GM04503 (cell line): ENCODE data around the gene RABGAP1L.
"Not testable (repeated sequence)": the region's sequence is repeated elsewhere in the genome, so short reads cannot be mapped to it uniquely, and the experiment has no call there.

Experiments
- DNase-seq: peaks from one replicate; pipeline ENCODE4 v3.0.0-alpha.2; 2012; ENCODE audit warnings: low read depth

The RABGAP1L gene

DNA sequence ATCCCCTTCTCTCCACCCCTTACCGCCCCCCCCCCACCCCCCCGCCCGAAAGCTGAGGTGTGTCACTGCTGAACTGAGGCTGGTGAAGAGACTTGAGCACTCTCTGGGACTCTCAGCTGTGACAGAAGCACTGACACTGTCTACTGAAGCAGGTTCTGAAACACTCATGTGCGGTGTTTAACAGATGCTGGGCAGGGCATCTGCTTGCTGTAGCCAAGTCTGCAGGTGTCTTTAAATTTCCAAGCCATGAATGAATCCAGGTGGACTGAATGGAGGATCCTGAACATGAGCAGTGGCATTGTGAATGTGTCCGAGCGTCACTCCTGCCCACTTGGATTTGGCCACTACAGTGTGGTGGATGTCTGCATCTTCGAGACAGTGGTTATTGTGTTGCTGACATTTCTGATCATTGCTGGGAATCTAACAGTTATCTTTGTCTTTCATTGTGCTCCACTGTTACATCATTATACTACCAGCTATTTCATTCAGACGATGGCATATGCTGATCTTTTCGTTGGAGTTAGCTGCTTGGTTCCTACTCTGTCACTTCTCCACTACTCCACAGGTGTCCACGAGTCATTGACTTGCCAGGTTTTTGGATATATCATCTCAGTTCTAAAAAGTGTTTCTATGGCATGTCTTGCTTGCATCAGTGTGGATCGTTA, 288.7 kb downstream of the RABGAP1L start, which contains the start of gene GPR52:
Gene GPR52 (plus strand): TSS at position 99 of the 665 bp plus-strand sequence. CDS start 148 bp downstream, at position 247.
- no peak for DNase-seq

DNA sequence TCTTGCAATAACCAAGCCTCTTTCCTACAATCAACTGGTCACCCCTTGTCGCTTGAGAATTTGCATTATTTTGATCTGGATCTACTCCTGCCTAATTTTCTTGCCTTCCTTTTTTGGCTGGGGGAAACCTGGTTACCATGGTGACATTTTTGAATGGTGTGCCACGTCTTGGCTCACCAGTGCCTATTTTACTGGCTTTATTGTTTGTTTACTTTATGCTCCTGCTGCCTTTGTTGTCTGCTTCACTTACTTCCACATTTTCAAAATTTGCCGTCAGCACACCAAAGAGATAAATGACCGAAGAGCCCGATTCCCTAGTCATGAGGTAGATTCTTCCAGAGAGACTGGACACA, 289.2 kb downstream of the RABGAP1L start:
- DNase-seq: no peak

DNA sequence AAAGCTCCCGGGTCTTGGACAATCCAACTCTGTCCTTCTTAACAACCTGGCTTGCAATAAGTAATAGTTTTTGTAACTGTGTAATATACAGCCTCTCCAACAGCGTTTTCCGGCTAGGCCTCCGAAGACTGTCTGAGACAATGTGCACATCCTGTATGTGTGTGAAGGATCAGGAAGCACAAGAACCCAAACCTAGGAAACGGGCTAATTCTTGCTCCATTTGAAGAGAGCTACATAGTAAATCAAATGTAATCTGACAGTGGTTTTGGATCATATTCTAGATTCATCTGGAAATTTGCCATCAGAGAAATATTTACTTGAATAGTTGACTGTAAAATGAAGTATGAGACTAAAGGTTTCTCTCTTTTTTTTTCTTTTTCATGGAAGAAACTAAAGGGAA, 289.7 kb downstream of the RABGAP1L start:
- DNase-seq: no peak

DNA sequence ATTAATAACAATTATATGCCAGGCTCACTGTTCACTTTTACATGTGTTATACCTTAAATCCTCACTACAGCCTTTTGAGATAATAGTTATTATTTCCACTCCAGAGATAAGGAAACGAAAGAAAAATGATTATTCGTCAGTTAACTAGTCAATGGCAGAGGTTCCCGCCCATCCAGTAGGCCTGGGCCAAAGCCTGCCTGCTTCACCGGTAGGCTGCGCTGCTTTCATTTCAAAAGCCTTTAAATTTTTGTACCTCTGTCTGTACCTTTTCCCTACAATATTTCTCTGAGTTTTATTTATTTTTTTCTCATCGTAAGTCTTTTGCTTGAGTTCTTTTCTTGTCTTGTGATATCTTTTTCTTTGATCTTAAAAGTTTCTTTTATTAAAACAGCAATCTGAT, 292.1 kb downstream of the RABGAP1L start:
- DNase-seq: no peak

DNA sequence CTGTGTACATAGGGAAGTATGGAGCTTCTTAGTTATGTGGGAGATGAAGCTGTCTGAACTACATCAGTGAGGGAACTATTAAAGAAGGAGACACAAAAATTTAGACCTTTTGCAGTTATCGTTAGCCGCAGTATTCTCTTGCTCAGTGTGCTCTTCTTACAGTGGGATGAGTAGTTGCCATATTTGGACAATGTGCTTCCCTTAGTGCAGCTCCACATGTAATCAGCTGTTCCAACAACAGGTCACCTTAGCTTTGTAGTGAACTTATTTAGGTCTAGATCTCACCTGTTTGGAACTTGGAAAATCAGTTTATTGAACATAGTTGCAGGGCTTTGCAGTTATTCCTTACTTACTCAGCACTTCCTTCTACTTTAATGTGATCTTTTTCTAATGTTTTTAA, 306.5 kb downstream of the RABGAP1L start:
- DNase-seq: no peak

DNA sequence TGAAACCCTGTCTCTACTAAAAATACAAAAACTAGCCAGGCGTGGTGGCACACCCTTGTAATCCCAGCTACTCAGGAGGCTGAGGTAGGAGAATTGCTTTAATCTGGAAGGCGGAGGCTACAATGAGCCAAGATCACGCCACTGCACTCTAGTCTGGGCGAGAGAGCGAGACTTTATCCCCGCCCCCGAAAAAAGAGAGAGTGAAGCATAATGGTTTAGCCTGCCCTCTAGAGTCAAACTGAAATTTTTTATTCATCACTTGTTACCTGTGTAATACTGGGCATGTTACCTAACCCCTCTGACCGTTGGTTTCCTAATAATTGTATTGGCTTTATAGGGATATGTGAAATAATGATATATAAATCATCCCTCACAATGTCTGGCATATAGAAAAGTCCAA, 307.3 kb downstream of the RABGAP1L start:
- no peak for DNase-seq

DNA sequence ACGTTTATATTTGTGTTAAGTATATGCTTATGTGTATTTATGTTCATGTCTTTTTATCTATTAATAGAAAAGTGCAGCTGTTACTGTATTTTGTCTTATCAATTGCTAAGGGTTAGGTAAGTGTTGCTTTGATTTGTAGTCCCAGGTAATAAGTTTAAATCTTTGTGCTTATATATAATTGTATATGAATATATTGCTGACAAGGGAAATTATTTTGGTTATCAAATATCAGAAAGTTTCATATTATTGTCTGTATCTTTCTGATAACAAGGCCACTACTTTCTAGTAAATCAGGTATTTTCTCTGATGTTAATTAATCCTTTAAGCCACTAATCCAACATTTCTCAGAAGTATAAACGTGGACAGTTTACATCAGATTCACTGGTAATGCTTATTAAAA, 309.7 kb downstream of the RABGAP1L start:
- DNase-seq: no peak

DNA sequence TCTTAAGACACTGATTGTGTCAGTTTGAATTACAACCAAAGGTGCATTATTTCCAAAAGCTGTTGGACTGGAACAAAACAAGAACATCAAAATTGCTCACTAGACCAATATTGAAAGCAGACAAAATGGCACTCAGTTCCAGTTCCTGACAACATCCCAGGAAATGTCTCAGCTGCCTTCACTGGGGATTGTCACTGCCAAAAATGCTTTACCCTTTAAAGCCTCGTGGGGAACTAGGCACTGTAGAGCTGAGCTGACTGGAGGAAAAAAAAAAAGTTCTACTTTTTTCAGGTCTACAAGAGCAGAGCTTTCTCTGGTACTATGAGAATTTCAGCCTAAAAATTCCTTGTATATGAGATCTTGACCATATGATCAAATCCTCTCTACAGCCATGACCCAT, 310.4 kb downstream of the RABGAP1L start:
- no peak for DNase-seq

DNA sequence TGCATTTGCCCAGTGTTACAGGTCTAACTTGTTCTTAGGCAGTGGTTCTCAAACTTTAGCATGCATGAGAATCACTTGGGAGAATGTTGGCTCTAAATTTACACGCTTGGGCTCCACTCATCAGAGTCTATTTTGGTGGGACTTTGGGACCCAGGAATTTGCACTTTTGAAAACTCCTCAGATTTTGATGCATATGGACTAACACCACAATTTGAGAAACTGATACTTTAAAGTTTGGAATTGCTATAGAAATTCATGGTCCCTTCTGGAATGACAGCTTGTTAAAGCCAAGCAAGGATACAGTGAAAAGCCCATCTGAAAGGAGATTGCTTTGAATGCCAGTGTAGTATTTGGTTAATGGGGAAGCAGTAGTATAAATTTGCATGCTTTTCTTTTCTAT, 320.0 kb downstream of the RABGAP1L start:
- DNase-seq: no peak

DNA sequence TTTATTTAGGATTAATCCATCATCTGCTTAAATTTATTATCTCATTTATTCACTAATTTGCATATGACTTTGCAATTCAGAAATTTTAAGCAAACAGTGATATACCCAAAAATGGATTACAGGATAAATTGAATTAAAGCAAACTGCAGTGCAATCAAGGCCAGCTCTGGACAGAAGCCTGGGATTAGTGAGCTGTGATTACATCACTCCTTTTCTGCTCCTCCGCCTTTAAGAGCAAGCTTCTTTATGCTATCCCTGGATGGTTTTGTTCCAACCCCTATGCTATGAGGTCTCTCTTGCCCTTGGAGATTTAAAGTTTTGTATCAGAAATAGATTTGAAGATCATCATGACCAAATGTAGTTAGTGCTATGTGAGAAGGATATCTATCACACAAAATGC, 321.0 kb downstream of the RABGAP1L start:
- DNase-seq: no peak

DNA sequence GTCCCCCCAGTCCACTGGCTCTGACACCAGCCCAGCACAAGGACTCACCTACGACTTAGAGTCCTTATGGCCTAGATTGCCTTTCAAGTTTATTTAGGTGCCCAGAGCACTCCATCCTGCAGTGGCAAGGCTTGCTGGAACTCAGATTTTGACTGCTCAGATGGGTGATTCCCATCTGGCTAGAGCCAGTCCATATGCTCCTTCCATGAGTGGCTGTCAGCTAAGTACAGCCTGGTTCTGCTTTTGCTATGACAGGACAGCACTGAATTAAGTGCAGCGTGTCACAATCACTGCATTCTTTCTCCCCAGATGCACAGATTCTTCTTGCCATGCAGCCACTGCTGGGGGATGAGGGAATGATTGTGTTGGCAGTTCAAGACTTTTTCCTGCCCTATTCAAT, 332.3 kb downstream of the RABGAP1L start:
- DNase-seq: no peak

DNA sequence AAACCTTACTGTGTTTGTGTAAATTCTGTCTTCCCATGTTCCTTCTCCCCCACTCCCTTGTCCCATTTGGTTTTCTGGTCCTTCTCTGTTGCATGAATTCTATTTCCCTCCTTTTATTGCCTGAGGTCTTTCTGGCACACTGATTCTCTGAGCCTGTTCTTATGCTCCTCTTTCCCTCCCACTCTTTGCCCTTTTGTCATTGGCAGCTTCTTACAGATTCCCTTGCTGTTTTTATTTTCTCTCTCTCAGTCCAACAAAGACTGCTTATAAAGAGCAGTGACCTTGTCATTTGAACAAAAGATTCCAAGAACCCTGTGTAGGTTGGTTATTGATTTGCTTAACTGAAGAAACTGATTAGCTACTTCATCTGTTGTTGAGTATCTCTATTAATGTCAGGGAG, 338.2 kb downstream of the RABGAP1L start:
- DNase-seq: no peak

DNA sequence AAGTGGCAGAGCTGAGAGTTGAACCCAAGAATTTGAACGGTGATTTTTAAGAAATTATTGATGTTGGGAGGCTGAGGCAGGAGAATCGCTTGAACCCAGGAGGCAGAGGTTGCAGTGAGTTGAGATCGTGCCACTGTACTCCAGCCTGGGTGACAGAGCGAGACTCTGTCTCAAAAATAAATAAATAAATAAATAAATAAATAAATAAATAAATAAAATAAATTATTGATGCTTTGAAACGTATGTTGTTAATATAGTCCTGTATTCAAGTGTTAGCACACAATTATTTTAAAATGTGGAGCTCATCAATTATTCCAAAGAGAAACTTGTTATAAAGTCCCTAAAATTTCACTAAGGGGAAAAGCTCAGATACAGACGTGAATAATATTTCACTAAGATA, 357.4 kb downstream of the RABGAP1L start:
- DNase-seq: not testable (repeated sequence)

DNA sequence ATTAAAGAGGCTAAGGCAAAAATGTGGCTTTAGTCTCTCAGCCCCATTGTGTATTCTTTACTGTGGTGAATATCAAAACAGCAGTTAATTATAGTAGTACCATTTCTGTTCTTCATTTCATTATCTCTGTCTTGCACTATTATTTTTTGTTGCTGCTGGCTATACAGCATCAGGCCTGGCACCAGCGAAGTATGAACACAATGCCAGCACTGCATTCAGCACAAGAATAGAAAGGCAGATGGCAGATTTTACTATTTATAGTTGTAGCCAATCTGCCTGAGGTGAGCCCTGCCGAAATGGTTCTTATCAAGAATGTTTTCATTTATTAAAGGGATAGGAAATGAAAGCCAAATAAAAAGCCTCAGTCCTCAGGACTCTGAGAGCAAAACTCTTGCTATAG, 360.5 kb downstream of the RABGAP1L start:
- no peak for DNase-seq

DNA sequence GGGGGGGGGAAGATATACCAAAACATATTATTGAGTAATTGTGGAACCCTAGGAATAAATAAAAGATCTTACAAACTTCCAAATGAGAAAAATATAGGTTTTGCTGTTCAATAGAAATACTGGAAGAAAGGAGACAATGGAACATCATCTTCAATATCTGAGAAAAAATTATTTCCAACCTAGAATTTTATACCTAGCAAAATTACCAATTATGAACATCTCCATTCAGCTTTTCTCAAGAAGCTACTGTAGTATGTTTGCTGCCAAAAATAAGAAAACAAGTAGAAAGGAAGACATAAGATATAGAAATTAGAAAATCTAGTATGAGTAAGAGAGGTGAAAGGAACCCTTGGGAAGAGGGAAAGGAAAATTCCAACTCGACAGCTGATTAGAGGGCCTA, 372.4 kb downstream of the RABGAP1L start:
- no peak for DNase-seq

DNA sequence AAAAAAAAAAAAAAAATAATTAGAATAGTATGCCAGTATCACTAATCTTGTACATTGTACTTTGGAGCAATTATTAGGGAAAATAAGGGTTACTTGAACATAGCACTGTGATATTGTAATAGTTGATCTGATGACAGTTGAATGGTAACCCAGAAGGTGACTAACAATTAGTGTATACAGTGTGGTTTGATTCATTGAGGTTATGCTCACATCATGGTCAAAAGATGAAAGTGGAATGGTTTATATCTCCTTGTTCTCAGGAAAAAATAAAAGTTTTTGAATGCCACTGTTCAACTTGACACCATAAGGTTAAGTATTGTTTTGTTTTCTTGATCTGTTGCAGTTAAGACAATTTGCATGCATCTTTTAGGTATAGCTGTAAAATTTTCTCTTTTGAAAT, 375.5 kb downstream of the RABGAP1L start:
- DNase-seq: no peak

DNA sequence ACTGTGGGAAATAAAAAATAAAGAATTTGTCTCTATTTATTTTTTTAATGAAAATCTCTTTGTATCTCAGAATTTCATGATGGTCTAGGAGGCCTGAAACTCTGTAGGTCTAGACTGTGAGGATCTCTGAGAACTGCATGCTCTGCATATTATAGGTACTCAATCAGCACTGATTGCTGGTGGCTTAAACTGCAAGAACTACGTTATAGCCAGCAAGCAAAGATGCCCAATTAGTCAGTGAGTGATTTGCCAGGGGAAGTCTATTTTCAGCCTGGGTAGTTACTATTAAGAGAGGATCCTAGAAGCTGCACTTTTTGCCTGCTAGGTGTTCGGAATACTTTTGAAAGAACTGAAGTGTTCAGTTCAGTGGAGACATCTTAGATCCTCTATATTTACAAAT, 375.9 kb downstream of the RABGAP1L start:
- DNase-seq: no peak

DNA sequence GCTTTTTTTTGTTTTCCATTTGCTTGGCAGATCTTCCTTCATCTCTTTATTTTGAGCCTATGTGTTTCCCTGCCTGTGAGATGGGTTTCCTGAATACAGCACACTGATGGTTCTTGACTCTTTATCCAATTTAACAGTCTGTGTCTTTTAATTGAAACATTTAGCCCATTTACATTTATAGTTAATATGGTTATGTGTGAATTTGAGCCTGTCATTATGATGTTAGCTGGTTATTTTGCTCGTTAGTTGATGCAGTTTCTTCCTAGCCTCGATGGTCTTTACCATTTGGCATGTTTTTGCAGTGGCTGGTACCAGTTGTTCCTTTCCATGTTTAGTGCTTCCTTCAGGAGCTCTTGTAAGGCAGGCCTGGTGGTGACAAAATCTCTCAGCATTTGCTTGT, 384.1 kb downstream of the RABGAP1L start:
- not testable (repeated sequence) for DNase-seq

DNA sequence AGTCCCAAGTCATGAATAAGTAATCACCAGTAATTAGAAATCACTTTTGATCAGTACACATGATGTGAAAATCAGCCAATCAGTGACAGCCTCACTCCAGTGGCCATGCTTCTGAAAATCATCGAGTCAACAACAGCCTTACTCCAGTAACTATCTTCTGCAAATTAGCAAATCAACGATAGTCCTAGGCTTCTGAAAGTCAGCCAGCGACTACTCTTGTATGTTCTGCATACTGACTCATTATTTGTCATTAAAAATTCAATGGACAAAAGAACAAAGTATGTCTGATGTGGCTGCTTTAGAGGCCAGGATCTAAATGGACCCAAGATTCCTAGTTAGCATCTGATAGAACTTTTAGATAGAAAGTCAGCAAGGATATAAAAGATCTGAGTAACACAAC, 391.0 kb downstream of the RABGAP1L start:
- DNase-seq: no peak

DNA sequence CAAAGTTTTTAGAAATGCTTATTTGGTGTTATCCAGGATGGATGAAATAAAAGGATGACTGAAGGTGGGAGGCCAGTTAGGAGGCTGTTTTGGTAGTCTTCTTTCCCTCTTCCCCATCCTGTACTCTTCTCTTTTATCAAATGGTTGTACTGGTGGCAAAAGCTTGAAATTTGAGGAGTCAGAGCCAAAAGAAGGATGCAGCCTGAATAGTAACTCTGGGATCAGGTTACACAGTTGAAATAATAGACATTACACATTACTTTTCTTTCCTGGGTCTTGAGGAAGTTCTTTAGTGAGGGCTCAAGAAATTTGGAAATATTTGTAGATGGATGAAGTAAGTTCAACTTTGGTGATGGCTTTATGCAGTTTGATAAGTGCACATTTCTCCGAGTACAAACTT, 397.1 kb downstream of the RABGAP1L start:
- DNase-seq: no peak

DNA sequence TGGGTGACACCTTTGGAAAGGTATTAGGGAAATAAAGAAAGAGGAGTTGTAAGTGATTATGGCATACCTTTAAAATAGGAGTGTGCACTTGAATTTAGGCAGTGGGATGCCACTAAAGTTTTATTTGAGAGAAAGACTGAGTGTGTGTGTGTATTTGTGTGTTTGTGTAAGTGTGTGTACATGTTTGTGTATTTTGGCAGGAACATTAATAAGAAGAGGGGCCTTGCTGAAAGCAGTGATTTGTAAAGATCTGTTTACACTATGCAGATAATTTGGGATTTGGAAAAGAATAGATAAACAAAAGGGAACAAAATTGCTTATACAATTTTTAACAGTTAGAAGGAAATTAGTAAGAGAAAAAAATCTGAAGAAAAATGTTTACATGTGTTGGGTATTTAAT, 409.2 kb downstream of the RABGAP1L start:
- DNase-seq: no peak

DNA sequence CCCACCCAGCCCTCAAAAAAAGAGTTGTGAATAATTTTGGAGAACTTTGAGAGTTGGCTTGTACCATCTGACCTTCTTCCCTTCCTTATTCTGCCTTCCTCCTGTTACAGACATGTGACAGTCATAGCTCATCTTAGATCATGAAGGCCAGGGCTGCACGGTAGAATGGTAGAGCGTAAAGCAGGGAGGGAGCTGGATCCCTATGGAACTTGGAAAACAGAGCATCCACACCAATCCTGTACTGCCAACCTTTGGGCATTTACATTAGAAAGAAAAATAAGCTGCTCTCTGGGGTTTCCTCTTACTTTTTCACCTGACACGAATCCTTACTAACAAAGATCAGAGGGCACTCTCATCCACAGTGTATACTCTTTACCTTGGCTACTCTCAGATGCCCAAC, 409.9 kb downstream of the RABGAP1L start:
- DNase-seq: no peak

DNA sequence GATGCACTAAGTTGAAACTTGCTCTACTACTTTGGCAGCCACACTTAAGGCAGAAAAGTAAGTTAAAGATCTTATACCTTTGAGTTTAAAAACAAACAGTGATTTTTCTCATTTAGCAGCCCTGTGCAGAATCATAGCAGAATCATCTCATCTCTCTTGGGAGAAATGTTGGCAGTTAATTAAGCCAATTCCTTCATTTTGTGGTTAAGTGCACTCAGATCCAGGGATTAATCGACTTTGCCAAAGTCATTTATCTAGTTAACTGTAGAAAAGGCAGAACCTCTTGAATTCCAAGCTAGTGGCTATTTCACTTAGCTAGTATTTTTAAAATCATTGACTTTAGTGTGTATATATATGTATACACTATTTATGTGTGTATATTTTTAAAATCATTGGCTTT, 413.5 kb downstream of the RABGAP1L start:
- DNase-seq: peak; percentile 11

DNA sequence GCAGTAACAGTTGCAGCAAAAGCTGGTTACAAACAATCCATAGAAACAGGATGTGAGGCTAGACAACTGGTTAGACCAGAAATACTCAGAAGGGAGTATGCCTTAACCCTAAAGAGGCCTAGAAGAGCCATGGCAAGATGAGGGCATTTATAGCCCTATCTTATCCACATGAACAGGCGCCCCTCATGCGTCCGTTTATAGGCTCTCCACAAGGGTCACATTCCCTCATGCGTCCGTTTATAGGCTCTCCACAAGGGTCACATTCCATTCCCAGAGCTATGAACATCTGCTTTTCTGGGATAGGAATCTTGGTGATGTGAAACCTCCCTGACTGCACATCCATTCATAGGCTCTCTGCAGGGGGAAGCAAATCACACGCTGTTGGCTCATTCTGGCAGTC, 416.8 kb downstream of the RABGAP1L start:
- DNase-seq: not testable (repeated sequence)

DNA sequence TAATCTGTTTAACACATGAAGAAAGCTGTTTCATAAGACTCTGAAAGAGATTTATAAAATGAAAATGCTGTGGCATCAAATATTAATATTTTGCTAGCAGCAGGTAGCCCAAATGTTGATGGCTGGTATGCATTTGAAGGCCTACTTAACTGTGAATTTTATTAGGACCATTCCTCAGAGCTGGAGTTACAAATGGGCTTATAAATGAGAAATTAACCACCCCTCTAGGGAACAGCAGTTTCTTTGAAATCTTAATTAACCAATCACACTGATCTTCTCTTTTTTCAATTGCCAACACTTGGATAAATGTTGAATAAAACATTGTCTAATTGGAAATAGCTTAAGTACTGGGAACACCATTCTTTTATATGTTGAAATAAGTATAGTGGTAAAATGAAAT, 418.4 kb downstream of the RABGAP1L start:
- DNase-seq: no peak
